HG03558 (cell line): Measurements from ENCODE around the gene GNB1.
A peak's percentile ranks its signal among the peaks of the same experiment; 100 is the strongest.

Source experiments
- ATAC-seq: cut with Tn5 transposase; IDR thresholded peaks from one replicate; pipeline ENCODE4 v1.9.1; 2021; ENCODE audit warnings: moderate number of reproducible peaks; ENCODE audit not compliant: unreplicated experiment; ENCODE audit errors: extremely low read depth

GNB1 gene

DNA sequence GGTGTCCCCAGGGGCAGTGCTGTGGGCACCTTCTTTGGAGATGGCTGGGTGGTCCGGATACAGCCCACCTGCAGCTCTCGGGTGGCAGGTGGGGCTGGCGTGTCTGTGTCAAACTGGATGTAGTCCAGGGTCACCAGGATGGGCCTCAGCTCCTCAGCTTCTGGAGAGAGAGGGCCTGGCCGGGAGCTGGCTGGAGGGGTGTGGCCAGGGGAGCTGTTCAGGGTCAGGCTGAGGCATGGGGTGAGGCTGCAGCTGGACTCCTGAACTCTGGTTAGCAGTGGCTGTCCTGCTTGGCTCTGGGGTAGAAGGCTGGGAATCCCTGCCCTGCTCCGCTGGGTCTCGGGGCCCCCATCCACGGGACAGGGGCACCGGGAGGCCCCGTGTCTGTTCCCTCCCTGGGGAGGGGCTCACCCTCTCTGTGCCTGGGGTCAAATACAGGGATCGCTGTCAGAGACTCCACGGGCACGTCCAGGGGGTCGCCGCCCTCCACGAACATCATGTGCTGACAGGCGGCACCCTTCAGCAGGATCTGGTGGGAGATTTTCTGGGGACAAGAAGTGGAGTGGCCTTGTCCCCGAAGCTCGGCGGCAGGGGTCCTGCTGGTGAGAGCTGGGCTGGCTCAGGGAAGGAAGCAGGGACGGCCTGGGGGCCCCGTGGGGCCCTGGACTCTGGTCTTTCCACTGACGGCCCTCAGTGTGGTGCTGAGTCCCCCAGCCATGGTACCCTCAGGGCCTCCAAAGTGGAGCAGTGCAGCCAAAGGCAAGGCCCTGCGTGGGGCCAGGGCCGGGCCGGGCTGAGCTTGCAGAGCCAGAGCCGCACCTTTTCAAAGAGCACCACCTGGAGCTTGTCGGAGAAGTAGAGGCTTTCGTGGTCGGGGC, 32.3 kb upstream of the GNB1 start:
- no peak for ATAC-seq

DNA sequence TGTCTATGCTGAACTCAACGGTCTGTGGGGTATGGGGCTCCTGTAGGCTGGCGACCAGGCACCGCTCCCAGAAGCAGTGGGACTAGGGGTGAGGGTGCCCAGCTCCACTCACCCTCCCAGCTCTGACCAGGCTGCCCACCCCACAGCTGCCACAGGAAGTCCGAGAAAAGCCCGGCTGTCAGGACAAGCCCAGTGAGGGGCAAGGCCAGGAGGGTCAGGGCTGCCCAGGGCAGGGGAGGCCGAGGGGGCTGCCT, 31.7 kb upstream of the GNB1 start:
- ATAC-seq = no peak

DNA sequence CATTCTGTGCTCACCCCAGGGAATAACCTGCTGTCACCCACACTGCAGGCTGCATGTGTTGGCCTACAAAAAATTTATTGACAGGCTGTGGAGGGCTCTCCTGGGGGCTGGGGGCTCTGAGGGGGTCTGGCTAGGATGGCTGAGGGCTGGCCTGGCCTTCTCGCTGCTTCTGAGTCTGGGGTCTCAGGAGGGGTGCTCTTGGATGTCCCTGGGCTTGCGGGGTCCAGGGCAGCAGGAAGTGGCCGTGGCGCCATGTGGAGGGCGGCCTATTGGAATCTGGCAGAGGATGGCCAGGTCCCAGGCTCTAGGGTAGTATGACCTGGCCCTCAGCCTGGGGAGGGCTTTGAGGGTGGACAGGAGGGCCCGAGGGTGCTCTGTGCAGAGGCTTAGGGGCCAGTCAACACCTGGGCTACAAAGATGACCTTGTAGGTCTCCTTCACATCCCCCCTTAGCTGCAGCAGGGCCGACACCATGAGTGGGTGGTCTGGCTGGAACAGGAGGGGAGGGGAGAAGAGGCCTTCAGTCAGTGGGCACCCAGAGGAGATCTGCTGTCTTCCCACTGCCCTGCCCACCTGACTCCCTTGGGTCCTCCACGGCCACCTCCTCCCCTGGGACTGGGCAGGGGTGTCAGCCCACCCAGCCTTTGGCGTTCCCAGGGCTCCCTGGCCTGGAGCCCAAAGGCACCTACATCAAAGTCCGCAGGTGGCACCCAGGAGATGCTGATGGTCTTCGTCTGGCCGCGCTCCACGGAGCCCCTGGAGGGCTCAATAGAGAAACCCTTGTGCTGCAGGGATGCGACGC, 31.2 kb upstream of the GNB1 start:
- no peak for ATAC-seq

DNA sequence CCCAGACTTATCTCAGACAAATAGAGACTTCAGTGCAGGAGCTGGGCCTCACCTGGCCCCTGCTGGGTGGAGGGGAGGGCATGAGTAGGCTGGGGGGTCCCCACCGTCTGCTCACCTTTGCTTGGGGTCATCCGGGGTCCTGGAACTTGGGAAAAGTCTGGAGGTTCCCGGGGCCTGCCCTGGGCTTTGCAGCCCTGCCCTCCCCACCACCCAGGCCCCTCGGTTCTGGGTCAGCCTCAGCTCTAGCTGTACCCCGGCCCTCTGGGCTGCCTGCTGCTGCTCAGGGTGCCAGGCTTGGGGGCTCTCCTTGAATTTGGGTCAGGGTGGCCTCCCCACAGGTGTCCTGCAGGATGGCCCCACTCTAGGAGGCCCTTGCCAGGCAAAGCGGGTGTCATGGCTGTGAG, 30.6 kb upstream of the GNB1 start:
- ATAC-seq = no peak

DNA sequence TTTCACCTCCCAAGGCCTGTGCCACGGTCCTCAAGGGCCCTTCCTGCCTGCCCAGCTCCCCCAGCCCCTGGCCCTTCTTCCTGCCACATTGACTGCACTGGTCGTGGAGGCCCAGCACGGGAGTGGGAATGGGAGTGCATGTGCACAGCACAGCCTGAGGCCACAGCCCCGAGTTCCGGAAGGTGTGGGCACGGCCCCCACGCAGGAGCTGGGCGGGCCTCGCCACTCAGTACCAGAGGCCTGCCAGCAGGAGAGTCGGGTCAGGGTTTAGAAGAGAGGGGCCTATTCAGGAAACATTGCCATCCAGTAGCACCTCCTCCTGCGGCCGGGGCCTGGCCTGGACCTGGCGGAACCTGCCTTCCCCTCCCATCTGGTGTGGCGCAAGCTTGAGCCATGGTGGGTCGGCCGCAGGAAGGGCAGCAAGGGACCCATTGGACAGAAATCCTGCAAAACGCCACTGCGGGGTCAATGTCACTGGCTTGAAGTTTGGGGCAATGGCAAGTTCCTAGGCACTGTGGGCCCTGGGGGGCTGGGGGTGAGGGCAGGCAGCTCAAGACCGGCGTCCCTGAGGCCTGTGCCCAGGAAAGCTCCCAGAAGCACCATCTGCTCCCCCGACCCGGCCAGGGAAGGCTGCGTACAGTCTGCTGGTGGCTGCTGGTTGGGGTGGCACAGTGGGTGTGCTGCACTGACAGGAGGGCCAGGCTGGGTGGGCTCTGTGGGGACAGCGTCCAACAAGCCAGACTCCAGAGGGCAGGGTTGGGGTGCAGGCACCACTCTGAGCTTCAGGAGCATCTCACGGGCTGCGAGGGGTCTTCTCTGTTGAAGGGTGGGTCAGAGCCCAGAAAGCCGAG, 29.9 kb upstream of the GNB1 start:
- no peak for ATAC-seq

DNA sequence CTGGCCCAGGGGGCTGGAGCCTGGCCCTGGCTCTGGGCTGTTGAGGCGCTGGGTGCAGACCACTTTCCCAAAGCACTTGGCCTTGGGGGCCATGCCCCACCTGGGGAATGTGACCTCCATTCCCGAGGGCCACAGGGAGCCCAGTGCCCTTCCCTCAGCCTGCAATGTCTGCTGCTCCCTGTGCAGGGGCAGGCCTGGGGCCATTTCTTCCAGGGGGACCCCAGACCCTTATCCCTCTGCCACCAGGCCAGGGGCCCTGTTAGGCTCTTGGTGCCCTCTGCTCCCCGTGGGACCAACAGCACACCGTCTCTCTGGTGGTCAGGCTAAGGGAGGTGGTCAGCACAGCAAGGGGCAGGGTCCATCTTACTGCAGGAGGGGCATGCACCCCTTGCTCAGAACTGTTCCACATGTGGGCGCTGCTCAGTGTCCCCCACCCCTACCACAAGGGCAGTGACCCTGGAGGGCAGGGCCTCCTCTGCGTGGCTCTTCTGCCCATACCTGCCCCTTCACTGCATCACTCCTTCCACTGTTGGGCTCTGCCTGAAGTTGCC, 29.2 kb upstream of the GNB1 start:
- ATAC-seq = no peak

DNA sequence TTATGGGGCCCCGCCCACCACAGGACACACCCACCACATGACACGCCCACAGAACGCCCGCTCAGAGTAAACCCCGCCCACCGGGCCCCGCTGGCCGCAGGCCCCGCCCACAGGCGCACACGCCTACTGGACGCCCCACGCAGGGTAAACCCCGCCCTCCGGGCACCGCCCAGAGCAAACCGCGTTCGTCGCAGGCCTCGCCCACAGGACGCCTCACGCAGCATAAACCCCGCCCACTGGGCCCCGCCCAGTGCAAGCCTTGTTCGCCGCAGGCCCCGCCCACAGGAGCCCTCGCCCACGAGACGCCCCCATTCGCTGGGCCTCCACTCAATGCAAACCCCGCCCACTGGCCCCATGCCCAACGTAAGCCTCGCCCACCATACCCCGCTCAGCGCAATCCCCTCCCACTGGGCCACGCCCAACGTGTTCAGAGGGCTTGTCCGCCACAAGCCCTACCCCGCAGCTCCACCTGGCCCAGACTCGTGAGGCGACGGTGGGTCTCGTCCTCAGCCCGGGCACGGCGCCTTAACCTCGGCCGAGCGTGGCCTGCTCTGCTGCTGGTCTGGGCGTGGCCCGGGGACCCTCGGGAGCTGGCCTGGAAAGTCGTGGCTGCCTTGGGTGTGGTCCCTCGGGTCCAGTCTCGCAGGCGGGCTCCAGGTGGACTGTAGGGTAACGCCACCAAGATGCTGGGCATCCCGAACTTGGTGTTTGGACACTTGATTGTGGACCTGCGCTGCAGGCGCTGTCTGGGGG, 28.6 kb upstream of the GNB1 start:
- peak; percentile 43 for ATAC-seq

DNA sequence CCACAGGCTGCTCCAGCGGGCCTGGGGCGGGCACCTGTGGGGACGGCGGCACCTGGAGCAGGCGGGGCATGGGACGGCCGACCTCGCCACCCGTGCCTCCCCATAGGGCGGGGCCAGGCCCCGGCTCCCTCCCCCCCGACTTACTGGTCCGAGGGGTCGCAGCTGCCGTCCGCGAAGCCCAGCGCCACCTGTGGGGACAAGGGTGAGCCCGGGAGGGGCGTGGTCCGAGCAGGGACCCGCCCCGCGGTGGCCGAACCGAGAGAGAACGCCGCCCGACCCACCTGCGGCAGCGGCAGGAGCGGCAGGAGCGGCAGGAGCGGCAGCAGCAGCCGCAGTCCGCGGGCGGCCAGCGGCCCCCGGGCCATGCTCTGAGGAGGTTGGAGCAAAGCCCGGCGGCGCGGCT, 28.0 kb upstream of the GNB1 start, which contains the start of gene TMEM52:
TMEM52 (minus strand) TSS at position 379 of the 403 bp plus-strand sequence; CDS start at position 365, 14 bp downstream.
- peak; percentile 19 for ATAC-seq

DNA sequence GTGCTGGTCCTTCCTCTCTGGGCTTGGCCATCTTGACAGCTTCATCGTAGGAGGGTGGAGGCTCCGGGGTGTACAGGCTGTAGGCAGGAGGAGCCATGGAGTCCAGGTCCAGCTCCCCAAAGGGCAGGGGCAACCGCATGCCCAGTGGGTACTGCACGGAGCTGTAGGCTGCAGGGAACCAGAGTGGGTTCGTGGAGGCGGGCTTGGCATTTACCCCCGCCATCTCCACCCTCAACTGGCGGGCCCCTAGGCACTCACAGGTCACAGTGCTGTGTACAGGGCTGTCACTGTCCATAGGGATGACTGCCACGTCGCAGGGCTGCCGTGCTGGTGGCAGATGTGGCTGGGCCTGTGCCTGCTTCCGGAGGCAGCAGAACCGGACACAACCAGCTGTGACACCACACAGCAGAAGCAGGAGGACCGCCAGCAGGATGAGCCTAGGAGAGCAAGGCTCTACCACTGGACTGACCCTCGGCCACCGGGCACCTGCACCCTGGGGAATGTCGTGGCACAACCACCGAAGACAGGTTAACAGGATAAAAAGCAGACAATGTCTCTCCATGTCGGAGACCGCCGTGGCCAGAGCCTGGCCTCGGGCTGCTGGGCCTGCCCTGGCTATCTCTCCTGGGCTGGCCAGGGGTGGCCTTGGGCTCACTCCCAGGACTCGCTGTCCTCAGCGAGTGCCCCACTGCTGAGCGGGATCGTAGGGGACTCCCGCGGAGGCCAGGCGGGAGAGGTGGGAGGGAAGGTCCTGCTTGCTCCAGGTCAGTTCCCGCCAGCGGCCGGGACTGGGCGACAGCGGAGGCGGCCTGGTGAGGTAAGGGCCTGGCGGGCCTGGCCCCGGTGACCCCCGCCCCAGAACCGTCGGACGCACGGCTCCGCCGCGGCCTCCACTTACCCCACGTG, 27.4 kb upstream of the GNB1 start:
- no peak for ATAC-seq

DNA sequence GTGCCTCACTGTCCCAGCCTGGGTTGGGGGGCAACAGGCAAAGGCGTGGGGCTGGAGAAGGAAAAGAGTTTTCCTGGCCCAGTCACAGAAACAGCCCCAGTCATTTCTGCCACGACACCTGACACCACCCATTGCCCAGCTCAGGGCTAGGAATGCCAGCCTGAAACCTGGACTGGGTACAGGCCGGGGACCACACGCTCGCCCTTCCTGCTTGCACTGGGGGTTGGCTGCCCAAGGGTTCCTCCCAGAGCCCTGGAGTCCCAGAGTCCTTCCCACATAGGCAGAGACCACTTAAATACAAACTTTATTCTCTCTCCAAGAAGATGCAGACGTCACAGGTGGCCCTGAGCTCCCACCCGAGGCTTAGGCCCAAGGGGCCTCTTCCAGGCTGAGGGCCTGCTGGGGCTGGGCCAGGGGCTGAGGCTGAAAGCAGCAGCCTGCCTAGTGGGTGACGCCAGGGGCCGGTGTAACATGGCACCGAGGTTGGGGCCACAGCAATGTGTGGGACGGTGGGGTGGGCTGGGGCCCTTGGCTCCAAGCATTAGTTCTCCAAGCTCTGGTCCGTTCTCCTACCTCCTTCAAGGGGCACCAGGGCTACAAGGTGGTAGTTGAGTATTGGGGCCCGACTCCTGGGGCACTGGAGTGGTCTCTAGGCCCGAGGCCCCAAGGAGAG, 26.6 kb upstream of the GNB1 start:
- ATAC-seq = no peak

DNA sequence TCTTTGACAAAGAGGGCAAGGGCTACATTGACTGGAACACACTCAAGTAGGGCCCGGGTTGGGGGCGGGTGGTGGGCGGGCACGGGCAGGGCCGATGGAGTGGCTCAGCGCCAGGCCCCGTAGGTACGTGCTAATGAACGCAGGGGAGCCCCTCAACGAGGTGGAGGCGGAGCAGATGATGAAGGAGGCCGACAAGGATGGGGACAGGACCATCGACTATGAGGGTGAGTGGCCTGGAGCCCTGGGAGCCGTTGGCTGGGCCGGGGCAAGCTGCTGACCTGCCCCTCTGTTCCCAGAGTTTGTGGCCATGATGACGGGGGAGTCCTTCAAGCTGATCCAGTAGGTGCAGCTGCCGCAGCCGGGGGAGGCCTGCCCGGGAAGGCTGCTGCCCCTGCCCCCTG, 26.0 kb upstream of the GNB1 start:
- no peak for ATAC-seq

DNA sequence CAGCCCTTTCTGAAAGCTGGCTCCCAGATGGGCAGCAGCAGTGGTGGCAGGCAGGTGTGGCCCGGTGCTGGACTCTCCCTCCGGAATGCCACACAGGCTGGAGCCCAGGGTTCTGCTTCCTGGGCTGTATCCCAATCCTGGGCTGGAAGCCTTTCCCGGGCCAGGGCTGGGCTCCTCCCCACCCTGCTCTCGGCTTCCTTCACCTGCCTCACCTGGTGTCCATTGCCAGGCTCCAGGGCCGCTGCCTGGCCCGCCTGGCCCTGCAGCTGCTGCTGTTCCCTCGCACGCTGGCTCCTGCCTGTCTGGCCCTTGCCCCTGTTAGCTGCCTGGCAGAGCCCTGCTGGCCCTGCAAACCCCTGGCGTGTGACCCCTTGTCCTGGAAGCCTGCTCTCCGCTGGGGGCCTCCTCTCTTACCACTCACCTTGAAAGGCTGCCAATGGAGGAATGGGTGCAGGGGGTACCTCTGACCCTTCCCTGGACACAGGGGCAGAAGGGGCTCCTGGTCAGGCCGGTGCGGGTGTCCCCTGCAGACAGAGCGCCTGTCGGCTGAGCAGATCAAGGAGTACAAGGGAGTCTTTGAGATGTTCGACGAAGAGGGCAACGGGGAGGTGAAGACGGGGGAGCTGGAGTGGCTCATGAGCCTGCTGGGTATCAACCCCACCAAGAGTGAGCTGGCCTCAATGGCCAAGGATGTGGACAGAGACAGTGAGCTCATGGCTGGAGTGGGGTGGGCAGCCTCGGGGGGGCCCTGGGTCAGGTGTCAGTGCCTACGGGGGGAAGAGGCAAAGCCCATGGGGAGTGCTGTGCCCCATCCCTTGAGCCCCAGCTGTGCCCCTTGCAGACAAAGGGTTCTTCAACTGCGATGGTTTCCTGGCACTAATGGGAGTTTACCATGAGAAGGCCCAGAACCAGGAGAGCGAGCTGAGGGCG, 25.3 kb upstream of the GNB1 start:
- no peak for ATAC-seq

DNA sequence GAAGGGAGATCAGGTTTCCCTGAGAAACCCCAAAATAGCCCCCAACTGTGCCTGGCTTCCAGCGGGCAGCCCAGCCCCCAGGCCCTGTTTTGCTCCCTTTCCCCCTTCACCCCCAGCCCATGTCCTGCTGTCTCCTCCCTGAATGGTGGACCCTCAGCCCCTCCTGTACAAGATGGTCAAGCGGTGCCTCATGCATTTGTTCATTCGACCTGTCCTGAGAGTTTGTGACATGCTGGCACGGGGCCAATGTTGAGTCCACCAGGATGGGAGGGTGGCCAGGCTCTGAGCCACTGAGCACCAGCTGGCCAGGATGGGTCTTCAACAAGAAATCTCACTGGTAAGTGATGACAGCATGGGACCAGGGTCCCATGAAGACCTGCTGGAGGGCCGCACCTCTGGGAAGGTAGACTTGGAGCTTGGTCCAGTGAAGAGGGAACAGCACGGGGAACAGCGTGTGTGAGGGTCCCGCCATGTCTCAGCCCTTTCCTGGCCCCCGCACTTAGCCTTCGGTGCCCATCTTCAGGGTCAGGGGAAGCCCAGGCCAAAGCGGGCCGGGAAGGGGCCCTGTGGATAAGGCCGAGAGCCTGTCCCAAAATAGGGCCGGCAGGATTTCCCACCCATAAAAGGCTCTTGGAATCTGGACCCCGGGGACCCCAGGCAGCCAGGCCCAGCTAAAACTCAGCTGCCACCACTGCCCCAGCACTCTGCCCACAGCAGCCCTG, 24.2 kb upstream of the GNB1 start, which contains the start of gene CALML6:
CALML6 (plus strand) TSS at position 290 of the 722 bp plus-strand sequence; CDS start at position 311, 21 bp downstream.
- ATAC-seq = no peak

DNA sequence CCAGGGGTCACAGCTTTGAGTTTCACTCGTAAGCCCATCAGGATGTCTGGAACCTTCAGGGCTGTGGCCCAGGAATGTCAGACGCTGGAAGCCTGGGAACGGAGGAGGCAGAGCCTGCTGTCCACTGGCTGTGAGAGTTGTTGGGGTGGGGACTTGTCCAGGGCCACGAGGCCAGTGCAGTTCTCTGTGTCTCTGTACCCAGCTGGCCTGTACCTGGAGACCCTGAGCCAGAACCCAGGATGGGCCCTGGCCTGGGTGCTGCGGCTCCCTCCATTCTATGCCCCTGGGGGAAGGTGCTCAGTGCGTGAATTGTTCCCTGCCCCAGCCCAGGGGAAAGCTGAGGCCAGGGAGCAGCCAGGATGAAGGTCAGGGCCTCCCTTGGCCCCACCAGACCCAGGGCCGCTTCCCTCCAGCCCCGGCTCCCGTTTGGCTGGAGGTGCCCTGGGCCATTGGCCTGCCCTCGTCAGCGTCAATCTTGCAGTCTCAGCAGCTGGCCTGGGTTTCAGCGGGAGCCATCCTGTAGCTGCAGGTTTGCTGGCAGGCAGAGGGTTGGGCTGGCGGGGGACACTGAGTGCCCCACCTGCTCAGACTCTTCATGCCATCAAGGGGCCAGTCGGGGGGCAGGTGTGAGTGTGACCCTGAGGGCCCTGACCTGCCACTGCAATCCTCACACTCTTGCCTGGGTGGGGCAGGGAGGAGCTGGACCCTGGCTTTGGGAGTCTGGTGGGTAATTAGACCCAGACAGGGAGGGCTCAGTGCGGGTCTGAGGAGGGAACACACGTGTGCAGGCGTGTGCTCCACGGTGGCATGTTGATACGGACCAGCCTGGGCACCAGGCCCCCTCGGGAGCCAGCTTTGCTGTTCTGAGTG, 23.4 kb upstream of the GNB1 start:
- ATAC-seq = no peak

DNA sequence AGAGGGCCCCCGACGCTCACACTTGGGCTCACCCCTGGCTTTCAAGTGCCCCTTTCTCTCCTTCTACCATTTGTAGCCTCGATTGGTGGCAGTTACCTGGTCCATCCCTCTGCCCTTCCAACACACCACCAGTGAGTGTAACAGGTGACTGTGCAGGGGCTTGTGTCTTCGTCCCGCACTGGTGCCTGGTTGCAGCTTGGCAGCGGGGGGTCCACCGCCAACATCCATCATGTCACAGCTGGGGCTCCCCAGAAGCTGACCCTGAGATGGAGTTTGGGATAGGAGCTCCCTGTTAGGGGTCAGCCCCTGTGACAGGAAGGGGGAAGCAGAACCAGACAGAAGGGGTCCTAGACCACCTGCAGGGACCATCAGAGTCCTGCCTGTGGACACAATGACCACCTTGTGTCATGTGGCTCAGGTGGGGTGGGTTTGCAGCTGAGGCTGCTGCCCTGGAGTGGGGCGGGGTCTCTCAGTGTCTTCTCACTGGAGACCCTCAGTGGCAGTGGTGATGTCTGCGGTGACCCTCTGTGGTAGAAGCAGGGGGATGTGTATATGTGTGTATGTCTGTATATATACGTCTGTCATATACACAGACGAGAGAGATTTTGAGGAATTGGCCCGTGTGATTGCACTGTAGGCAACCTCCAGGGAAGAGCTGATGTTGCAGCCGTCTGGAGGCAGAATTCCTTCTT, 20.6 kb upstream of the GNB1 start:
- no peak for ATAC-seq
